GM18951 (cell line): Measurements from ENCODE around the gene PDZD2.

Experiments used
- POLR2A ChIP-seq: IDR thresholded peaks from 4 replicates; pipeline ENCODE4 v1.6.1; 2011; ENCODE audit warnings: mild to moderate bottlenecking; ENCODE audit not compliant: insufficient read length, insufficient read depth; ENCODE audit errors: extremely low read depth
- in situ Hi-C: fragments of 300-500 bp; cut with MboI; formaldehyde crosslinking; loops from one replicate; pipeline ENCODE4 v1.12.0; 2022; ENCODE audit warnings: low sequenced_read_pairs, mixed read lengths, inconsistent platforms; ENCODE audit not compliant: unreplicated experiment

PDZD2 gene

DNA sequence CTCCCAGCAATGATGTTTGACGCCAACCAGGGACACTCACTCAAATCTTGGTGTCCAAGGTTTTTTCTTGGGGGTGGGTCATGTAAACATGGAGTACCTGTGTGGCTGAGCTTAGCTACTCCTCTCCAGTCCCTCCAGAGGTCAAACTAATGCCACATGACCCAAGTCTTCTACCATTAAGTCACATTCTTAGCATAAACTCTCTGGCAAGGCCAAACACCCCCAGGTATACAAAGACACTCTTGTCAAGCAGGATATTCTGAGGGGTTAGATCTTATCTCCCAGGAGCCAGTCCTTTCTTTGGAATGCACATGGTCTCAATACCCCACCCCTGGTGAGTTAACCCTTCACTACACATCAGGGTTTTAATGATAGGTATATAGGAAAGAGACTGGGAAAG, 161.4 kb downstream of the PDZD2 start:
- TF ChIP-seq POLR2A, result no peak
- in situ Hi-C loops, result loop anchor here (25.0 kb wide), 1 partner anchor 213 kb away; no protein-coding TSS in a partner anchor

DNA sequence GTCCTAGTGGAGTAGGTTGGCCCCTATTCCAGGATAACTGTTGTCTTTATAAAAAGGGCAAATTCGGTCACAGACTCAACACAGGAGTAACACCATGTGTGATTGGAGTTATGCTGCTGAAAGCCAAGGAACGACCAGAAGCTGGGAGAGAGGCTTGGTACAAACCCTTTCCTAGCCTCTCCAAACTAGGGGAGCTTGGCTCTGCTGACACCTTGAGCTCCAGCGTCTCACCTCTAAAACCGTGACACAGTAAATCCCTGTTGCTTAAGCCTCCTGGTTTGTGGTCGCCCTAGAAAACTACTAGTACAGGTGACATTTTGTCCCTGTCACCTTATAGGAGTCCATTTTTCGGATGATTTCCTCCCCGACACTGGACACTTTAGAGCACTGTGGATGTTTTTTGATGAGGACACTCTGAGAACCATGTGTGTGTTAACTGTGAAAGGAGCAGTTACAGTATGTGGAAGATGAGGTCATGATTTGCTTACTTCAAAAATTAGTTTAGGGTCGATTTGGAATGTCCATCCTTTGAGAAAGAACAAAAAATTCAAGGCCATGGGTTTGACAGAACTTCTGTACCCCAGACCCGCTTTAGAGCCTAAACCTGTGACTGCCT, 167.0 kb downstream of the PDZD2 start:
- no peak for TF ChIP-seq POLR2A
- in situ Hi-C loops, result loop anchor here (25.0 kb wide), 1 partner anchor 219 kb away; no protein-coding TSS in a partner anchor

DNA sequence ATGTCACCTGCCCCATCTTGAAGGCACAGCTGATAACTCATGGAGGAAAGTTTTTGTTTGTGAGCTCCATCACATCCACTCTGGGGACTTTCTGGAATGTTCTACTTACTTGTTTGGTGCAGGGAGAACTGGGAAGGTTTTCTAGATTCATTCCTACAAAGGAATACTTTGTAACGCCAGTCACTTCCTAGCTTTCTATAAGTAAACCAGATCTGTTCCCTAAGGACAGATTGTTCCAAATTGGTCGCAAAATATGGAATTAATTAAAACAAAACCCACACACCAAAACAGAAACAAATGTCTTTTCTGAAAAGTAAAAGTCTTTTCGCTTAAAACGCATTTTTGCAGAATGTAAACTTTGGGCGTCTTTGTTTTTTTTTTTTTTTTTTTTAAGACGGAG, 167.6 kb downstream of the PDZD2 start:
- TF ChIP-seq POLR2A, result no peak
- in situ Hi-C loops, result loop anchor here (25.0 kb wide), 1 partner anchor 219 kb away; no protein-coding TSS in a partner anchor

DNA sequence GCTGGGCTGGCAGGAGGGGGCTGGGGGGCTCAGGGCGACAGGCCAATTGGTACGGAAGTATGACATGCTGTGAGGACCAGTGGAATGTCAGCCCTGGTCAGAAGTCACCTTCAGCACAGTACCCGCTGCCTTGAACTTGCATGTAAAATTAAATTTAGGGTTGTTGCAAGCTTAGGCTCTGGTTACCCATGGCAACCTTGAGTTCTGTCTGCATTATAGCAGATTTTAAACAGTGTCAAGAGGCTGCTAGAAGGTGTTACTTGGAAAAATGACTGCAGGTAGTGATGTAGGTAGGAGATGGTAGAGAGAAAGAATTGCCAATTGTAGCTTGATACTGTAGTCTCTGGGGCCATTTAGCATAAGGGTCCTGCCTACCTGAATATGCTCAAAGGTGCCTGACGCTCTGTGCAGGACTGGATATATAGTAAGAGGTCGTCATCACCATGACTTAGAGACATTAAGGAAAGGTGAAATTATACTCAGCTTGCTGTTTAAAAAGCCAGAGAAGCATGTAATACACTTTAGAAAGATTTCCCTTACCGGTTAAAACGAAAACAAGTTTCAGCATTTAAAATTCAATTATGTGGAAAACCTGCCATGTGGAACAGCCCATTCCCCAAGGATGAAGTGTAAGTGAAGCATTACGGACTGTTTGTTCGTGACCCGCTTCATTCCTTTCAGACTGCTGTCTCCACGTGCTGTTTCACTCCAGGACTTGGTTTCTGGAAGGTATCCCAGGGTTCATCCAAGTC, 169.0 kb downstream of the PDZD2 start:
- in situ Hi-C loops, result loop anchor here (25.0 kb wide), 1 partner anchor 221 kb away; no protein-coding TSS in a partner anchor
- no peak for TF ChIP-seq POLR2A

DNA sequence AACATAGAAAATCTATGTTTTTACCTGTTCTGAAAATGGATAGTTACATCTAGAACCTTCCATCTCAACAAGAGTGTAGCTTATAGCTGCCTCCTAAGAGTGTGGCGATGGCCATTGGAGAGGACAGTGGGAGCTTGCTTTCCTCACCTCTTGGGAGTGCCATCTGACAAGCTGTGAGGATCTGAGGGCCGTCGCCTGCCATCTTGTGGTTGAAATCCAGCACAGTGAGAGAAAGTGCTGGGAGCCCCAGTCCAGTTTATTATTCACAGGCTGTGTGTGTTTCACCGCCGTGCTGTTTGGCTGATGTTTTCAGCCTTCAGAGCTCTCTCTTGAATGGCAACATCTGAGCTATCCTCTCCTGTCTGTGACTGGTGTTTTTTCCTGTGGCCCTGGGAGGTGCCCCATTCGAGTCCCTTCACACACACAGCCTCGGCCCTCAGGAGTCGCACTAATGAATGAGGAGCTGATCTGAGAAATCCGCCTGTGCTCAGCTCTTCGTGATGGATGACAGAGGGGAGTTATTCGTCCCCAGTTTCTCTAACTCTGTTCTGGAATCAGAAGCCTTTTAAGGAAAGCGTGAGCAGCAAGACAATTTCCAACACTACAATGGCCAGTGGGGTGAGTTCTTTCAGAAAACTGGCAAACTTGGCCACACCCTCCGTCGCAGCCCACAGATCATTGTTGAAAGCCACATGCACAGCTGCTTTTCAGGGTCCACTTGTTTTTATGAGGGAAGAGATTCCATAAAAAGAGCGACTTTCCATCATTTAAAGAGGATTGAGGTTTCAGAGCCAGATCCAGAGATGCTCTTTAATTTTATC, 170.3 kb downstream of the PDZD2 start:
- no peak for TF ChIP-seq POLR2A
- in situ Hi-C loops, result loop anchor here (25.0 kb wide), 1 partner anchor 222 kb away; no protein-coding TSS in a partner anchor

DNA sequence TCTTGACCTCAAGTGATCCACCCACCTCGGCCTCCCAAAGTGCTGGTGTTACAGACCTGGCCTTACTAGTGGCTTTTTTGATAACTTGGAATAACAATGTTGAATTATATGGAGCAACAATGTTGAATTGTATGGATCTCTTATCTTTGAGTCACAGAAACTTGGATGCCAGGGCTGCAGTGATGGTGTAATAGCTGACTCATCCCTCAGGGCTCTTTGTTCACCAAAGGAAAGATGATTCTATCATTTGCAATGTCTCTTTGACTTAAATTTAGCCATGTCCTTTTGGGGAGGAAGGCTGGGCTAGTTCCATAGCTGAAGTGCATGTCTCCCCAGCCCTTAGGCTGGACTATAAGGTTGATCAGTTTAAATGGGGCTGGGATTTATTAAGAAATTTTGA, 172.3 kb downstream of the PDZD2 start:
- in situ Hi-C loops, result loop anchor here (25.0 kb wide), 1 partner anchor 224 kb away; no protein-coding TSS in a partner anchor
- no peak for TF ChIP-seq POLR2A

DNA sequence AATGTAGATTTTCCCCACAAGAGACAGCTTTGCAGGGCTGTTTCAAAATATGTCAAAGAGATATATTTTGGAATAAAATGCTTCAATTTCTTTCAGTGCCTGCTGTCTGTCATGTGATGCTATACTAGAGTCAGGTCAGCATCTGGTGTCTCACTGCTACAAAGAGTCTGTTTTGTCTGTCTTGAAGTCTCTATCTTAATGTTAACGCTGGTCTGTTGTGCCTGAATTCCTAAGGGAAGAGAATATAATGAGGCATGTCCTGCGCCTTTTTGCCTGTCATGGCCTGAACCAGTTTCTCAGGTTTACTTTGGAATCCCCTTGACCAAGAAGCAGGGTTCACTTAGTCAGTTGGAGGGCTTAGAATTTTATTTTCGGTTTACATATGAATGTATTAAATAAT, 176.4 kb downstream of the PDZD2 start:
- in situ Hi-C loops, result loop anchor here (25.0 kb wide), 1 partner anchor 228 kb away; no protein-coding TSS in a partner anchor
- no peak for TF ChIP-seq POLR2A

DNA sequence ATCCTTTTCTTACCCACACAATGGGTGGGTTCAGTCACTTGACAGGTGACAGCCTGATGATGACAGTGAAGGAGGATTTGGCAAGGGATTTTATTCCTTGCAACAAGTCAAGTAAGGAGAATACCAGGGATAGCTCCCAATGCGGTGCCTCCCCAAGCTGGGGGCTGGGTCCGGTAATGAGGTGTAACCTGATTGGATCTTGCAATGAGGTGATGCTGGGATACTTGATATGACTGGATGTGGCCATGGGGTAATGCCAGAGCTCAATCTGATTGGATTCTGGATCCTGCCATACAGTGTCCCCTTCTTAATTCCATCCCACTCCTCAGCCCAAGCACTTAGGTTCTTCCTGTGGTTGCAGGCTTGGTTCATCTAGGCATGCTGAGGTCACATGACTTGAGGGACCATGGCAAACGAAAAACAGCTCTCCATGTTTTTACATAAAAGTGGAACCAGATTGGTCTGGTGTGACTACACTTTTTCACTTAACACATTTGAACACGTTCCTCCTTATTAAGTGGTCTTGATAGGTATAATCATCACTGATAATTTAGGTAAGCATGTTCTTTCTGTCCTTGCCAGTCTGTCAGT, 181.1 kb downstream of the PDZD2 start:
- in situ Hi-C loops, result loop anchor here (10.0 to 25.0 kb wide), 2 partner anchors 233 to 275 kb away; no protein-coding TSS in a partner anchor

DNA sequence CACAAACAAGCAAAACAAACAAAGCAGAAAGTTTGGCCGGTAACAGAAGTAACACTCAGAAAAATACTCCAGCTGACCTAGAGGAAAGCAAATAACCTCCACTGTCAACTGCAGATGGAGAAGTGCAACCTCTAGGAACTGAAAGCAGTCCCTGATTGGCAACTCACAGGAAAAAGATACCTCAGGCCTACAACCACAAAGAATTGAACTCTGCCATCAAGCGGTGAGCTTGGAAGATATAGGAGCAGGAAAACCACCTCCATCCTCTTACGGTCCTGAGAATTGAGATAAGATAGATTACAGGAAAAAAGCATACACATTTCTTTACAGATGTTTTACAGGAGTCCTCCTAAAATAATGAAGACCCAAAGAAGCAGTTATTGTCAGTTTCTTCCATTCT, 184.5 kb downstream of the PDZD2 start:
- in situ Hi-C loops, result loop anchor here (10.0 to 25.0 kb wide), 2 partner anchors 236 to 271 kb away; no protein-coding TSS in a partner anchor
- TF ChIP-seq POLR2A, result no peak

More for the DNA sequence above, 181.1 kb downstream of the PDZD2 start:
- TF ChIP-seq POLR2A, result no peak

DNA sequence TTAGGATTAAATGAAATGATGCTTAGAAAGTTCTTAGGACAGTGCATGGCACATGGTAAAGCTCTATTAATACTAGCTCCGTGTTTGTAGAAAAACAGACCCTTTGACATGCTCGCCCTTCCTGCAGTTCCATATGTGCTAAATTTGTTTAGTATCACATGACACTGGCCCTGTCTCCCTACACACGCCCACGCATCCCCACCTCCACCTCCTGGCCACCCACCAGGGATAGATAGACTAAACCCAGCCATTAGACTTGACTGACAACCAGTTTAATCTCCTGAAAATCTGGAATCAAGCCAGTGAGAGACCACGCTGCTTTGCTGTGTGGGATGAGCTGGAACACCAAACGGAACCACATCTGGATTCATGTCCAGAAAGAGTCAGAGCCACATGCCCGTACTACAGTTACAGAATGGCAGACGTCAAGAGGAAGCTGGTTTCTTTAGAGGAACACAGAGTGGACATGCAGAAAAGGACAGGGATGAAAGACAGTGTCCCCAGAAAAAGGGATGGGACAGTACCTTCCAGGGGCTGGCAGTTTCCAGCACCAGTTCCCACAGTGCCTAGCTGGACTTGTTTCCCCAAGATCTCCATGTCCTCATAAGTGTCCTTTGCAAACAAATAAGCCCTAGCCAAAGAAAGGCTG, 186.1 kb downstream of the PDZD2 start:
- in situ Hi-C loops, result loop anchor here (10.0 to 25.0 kb wide), 2 partner anchors 238 to 270 kb away; no protein-coding TSS in a partner anchor
- TF ChIP-seq POLR2A, result no peak

DNA sequence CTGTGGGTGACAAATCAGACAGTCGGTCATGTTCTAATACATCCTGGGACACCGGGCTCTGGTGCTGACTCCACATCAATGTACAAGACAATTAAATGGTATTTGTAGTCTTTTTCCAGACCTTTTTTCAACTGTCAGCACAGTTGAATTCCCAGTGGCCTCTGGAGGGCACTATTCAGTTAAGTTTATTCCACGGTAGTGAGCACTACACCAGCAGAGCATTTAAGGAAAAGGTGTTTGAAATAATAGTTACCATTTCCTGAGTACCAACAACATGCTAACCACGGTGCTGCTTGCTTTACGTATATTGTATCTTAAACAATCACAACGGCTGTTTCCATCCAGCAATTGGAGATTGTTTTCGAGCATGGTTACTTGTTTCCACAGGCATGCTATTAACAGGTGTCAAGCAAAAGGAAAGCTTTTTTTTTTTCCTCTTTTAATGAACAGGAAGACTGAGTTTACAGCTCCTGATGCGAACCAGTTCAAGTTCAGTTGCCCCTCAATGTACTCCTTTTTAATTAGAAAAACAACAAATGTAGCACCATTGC, 186.7 kb downstream of the PDZD2 start:
- in situ Hi-C loops, result loop anchor here (10.0 kb wide), 1 partner anchor 269 kb away; no protein-coding TSS in a partner anchor
- no peak for TF ChIP-seq POLR2A

DNA sequence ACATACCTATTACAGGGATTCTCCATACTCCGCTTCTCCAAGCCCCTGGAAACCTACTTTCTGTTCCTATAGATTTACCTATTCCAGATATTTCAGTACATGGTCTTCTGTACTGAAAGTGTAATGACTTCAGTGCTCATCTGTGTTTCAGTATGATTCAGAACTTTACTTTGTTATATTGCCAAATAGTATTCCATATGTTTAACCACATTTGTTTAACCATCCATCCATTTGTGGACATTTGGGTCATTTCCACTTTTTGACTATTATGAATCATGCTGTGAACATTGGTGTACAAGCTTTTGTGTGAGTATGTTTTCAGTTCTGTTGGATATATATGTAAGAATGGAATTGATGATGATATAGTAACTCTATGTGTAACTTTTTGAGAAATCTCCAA, 188.9 kb downstream of the PDZD2 start:
- in situ Hi-C loops, result loop anchor here (10.0 kb wide), 1 partner anchor 267 kb away; no protein-coding TSS in a partner anchor
- no peak for TF ChIP-seq POLR2A
